GM18868 (cell line): ENCODE data around the gene GIGYF1.
"Not testable (repeated sequence)": the region's sequence is repeated elsewhere in the genome, so short reads cannot be mapped to it uniquely, and the experiment has no call there.

ENCODE experiments used
- ATAC-seq: cut with Tn5 transposase; IDR thresholded peaks from one replicate; pipeline ENCODE4 v1.9.1; 2021; ENCODE audit warnings: mild to moderate bottlenecking, moderate library complexity; ENCODE audit not compliant: unreplicated experiment

GIGYF1 gene

GRCh38 chr7:100694098-100694745, at the start of gene GIGYF1:
Gene GIGYF1 (minus strand): TSS chr7:100694250. CDS start chr7:100688238, 6,012 bp downstream.
- peak; percentile 39 for ATAC-seq

DNA sequence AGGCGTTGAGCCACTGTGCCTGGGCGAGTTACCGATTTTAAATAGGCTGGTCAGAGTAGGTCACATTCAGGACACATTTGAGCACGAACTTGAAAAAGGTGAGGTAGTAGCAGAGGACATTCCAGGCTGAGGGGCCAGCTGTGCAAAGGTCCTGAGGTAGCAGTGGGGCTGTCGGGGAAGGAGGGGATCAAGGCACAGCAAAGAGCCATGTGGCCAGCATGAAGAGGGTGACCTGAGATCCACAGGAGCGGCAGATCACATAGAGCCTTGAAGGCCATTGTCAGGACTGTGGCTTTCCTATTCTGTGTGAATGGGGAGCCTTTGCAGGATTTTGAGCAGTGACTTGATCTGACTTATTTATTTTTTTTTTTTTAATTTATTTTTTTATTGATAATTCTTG, 45.9 kb upstream of the GIGYF1 start:
- no peak for ATAC-seq

DNA sequence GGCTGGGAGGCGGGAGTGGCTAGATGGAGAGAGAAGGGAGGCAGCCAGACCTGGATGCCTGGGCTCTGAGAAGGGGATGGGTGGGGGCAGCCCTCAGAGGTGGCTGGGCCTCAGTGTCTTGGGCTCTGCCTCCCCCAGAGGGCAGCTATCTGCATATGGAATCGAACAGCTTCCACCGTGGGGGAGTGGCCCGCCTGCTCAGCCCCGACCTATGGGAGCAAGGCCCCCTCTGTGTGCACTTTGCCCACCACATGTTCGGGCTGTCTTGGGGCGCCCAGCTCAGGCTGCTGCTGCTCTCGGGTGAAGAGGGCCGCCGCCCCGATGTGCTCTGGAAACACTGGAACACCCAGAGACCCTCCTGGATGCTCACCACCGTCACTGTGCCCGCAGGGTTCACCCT, 42.6 kb upstream of the GIGYF1 start:
- ATAC-seq = no peak

DNA sequence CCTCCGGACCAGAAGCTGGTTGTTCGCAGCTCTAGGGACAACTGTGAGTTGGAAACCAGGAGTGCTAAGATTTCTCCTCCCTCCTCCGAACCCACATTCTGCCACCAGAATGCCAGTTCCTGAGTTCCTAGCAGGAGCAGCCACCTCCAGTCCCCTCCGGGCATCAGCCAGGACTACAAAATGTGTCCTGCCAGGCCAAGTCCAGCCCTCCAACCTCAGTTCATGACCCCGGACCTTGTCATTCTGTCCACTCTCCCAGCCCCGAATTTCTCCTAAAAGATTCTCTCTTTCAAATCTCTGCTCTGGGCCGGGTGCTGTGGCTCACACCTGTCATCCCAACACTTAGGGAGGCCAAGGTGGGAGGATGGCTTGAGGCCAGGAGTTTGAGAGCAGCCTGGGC, 41.7 kb upstream of the GIGYF1 start:
- ATAC-seq = no peak

GRCh38 chr7:100731937-100732636, 38.0 kb upstream of the GIGYF1 start:
- no peak for ATAC-seq

DNA sequence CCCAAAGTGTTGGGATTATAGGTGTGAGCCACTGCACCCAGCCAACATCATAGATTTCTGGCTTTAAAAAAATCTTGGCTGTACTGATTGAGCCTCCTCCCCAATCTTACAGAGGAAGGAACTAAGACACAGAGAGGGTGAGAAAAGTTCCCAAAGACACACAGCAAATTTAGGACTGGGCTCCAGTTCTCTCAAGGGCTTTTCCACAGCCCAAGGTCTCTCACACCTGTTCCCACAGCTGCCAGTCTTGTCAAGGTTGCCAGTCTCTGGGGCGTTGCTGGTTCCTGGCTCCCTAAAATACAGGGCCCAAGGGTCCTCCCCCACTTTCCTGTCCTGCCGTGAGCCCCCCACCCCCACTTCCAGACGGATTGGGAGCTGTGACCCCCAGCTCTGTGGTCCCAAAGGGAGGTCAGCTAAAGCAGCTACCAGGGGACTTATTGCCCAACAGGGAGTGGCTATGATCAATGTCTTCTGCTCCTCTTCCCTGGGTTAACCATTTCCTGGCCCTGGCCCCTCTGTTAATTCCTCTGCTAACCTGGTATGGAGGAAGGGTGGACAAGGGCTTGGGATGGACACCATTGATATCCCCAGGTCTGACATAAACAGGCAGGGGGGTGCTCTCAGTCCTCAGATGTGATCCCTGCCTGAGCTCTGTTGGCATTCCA, 36.2 kb upstream of the GIGYF1 start:
- ATAC-seq = no peak

- no peak for ATAC-seq
Measured at GRCh38 chr7:100728196-100728595, 34.1 kb upstream of the GIGYF1 start.

GRCh38 chr7:100726996-100727761, 33.1 kb upstream of the GIGYF1 start:
- no peak for ATAC-seq

GRCh38 chr7:100724364-100724763, 30.3 kb upstream of the GIGYF1 start:
- ATAC-seq = not testable (repeated sequence)

DNA sequence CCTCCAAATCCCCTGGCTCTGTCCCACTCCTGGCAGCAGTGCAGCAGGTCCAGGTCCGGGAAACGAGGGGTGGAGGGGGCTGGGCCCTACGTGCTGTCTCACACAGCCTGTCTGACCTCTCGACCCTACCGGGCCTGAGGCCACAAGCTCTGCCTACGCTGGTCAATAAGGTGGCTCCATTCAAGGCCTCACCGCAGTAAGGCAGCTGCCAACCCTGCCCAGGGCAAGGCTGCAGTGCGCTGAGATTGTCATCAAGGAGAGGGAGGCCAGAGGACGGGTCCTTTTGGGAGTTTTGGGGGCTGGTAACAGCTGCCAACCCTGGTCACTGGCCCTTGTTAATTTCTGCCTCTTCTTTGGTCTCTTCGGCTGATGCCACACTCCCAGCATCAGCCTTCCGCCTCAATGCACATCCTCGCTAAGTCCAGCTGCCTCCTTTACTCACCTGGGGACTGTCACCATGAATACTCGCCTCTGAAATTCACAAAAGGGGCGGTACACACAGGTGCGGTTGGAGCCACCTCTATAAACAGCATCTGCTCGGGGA, 29.8 kb upstream of the GIGYF1 start:
- ATAC-seq = no peak

DNA sequence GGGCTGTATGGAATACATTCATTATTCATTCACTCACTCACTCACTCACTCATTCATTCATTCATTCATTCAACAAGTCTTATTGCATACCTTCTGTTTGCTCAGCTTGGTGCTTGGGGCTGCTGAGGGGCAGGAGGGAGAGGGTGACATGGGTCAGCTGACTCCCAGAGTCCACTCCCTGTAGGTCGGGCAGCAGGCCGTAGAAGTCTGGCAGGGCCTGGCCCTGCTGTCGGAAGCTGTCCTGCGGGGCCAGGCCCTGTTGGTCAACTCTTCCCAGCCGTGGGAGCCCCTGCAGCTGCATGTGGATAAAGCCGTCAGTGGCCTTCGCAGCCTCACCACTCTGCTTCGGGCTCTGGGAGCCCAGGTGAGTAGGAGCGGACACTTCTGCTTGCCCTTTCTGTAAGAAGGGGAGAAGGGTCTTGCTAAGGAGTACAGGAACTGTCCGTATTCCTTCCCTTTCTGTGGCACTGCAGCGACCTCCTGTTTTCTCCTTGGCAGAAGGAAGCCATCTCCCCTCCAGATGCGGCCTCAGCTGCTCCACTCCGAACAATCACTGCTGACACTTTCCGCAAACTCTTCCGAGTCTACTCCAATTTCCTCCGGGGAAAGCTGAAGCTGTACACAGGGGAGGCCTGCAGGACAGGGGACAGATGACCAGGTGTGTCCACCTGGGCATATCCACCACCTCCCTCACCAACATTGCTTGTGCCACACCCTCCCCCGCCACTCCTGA, 28.6 kb upstream of the GIGYF1 start:
- ATAC-seq = no peak

DNA sequence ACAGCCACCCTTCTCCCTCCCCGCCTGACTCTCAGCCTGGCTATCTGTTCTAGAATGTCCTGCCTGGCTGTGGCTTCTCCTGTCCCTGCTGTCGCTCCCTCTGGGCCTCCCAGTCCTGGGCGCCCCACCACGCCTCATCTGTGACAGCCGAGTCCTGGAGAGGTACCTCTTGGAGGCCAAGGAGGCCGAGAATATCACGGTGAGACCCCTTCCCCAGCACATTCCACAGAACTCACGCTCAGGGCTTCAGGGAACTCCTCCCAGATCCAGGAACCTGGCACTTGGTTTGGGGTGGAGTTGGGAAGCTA, 27.4 kb upstream of the GIGYF1 start:
- ATAC-seq = no peak

GRCh38 chr7:100720671-100721504, 26.8 kb upstream of the GIGYF1 start:
- no peak for ATAC-seq

DNA sequence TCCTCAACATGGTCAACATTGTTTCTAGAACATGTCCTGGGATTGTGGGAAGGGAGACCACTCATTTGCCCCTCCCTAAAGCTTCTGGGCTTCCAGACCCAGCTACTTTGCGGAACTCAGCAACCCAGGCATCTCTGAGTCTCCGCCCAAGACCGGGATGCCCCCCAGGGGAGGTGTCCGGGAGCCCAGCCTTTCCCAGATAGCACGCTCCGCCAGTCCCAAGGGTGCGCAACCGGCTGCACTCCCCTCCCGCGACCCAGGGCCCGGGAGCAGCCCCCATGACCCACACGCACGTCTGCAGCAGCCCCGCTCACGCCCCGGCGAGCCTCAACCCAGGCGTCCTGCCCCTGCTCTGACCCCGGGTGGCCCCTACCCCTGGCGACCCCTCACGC, 26.2 kb upstream of the GIGYF1 start, which contains the start of gene EPO:
Gene EPO, plus strand, starts transcription at position 190 of the 392 bp plus-strand sequence. CDS start 513 bp downstream, outside the sequence.
- no peak for ATAC-seq

GRCh38 chr7:100719523-100720278, 25.7 kb upstream of the GIGYF1 start:
- ATAC-seq = no peak

DNA sequence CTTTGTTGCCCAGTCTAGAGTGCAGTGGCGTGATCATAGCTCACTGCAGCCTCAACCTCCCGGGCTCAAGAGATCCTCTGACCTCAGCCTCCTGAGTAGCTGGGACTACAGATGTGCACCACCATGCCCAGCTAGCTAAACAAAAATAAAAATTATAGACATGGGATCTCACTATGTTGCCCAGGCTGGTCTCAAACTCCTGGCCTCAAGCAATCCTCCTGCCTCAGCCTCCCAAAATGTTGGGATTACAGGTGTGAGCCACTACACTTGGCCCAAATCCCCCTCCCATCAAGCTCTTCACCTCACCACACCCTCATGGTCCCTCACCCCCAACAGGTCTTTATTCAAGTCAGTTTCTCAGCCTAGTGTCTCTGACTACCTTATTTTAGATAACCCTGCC, 23.0 kb upstream of the GIGYF1 start:
- not testable (repeated sequence) for ATAC-seq

GRCh38 chr7:100714725-100715124, 20.7 kb upstream of the GIGYF1 start:
- no peak for ATAC-seq

- ATAC-seq = no peak
Measured at GRCh38 chr7:100711369-100711768, 17.3 kb upstream of the GIGYF1 start.

GRCh38 chr7:100710452-100710851, 16.4 kb upstream of the GIGYF1 start:
- no peak for ATAC-seq
